Neural cell (in vitro differentiated cells): ENCODE results near the gene ADAMTS16.

Source experiments
- CTCF ChIP-seq: fragments of 450-650 bp; IDR thresholded peaks from 2 replicates; pipeline ENCODE4 v1.5.1; 2014; ENCODE audit warnings: antibody characterized with exemption, mild to moderate bottlenecking, moderate library complexity; ENCODE audit not compliant: poor library complexity, severe bottlenecking
- EP300 ChIP-seq: fragments of 450-650 bp; conservative IDR thresholded peaks from 2 replicates; pipeline ENCODE4 v1.6.1; 2014; ENCODE audit warnings: antibody characterized with exemption, mild to moderate bottlenecking, moderate library complexity; ENCODE audit not compliant: poor library complexity, severe bottlenecking
- EZH2 ChIP-seq: fragments of 200-600, 300-800 bp; shearing (Covaris generic), sonication (generic); IDR thresholded peaks from 2 replicates; pipeline ENCODE4 v1.6.1; 2014; ENCODE audit warnings: antibody characterized with exemption, low read length, borderline replicate concordance, mild to moderate bottlenecking; ENCODE audit not compliant: insufficient read depth, poor library complexity, severe bottlenecking
- POLR2AphosphoS5 ChIP-seq: IDR thresholded peaks from 2 replicates; pipeline ENCODE4 v1.6.1; 2012
- RAD21 ChIP-seq: fragments of 450-650 bp; conservative IDR thresholded peaks from 2 replicates; pipeline ENCODE4 v1.6.1; 2014; ENCODE audit warnings: antibody characterized with exemption, mild to moderate bottlenecking, moderate library complexity
- SMC3 ChIP-seq: fragments of 450-650 bp; conservative IDR thresholded peaks from 2 replicates; pipeline ENCODE4 v1.6.1; 2014; ENCODE audit warnings: antibody characterized with exemption, mild to moderate bottlenecking, moderate library complexity; ENCODE audit not compliant: poor library complexity
- TAF1 ChIP-seq: IDR thresholded peaks from 2 replicates; pipeline ENCODE4 v1.6.1; 2012; ENCODE audit warnings: low read depth

- no peak for TF ChIP-seq SMC3
- TF ChIP-seq CTCF: no peak
- TF ChIP-seq TAF1: no peak
- no peak for TF ChIP-seq EP300
- TF ChIP-seq RAD21: no peak
- TF ChIP-seq EZH2: no peak
- no peak for TF ChIP-seq POLR2AphosphoS5
These were observed 204.0 kb downstream of the ADAMTS16 start for GRCh38 chr5:5344051-5344571.
